ENCODE data around the gene DNAH6. TPM values are rescaled to one million over a fixed set of nuclear protein-coding genes. Genes with fewer than 3 reads are reported as not detected.

Gene DNAH6
- total and polyA plus RNA-seq, 2 of the 8 experiments (the other 6 are each of a cell fraction or from before 2014, with no cell fraction given), result 0.06 to 0.43 TPM

DNA sequence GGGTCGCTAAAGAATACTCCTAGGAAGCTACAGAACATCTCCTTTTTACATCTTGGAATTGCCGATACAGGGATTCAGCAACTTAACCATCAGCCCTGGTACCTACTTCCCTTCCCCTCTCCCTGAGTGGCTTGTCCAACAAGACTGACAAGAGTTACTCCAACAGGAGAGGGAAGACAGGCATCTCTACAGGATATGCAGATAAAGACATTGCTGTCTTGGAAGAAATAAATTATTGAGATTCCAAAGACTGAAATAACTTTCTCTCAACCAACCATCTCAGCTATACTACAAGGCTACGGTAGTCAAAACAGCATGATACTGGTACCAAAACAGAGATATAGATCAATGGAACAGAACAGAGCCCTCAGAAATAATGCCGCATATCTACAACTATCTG is 277.3 kb downstream of the DNAH6 start (continued):
- TF ChIP-seq, protein P1, sequence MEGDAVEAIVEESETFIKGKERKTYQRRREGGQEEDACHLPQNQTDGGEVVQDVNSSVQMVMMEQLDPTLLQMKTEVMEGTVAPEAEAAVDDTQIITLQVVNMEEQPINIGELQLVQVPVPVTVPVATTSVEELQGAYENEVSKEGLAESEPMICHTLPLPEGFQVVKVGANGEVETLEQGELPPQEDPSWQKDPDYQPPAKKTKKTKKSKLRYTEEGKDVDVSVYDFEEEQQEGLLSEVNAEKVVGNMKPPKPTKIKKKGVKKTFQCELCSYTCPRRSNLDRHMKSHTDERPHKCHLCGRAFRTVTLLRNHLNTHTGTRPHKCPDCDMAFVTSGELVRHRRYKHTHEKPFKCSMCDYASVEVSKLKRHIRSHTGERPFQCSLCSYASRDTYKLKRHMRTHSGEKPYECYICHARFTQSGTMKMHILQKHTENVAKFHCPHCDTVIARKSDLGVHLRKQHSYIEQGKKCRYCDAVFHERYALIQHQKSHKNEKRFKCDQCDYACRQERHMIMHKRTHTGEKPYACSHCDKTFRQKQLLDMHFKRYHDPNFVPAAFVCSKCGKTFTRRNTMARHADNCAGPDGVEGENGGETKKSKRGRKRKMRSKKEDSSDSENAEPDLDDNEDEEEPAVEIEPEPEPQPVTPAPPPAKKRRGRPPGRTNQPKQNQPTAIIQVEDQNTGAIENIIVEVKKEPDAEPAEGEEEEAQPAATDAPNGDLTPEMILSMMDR (IDR thresholded peaks at IDR 0.05; ENCODE audit: control extremely low read depth in 1 of 3, insufficient read depth in 1 of 3, low read depth in 1 of 3, low read length in 3 of 3), result no peak
- TF ChIP-seq BACH1 (IDR thresholded peaks at IDR 0.05; ENCODE audit: low read length) (no peak), ZNF274 (IDR thresholded peaks at IDR 0.05; ENCODE audit: borderline replicate concordance, extremely low read depth, low read length) (no peak)
